IPS-20b (cell line): ENCODE measurements around the gene NGLY1.

ENCODE experiments used
- H3K27ac ChIP-seq: one replicate; pipeline ENCODE4 v1.5.1; 2013; ENCODE audit warnings: low read length
- H3K27me3 ChIP-seq: 2 replicates; pipeline ENCODE4 v1.6.1; 2013; ENCODE audit warnings: mild to moderate bottlenecking, low read length, inconsistent platforms; ENCODE audit not compliant: insufficient read depth
- H3K36me3 ChIP-seq: 2 replicates; pipeline ENCODE4 v1.6.1; 2013; ENCODE audit warnings: low read depth, mild to moderate bottlenecking, inconsistent platforms, low read length, moderate library complexity; ENCODE audit not compliant: insufficient read depth
- H3K4me1 ChIP-seq: 2 replicates; pipeline ENCODE4 v1.6.1; 2013; ENCODE audit warnings: mild to moderate bottlenecking, control low read depth, inconsistent platforms, low read length, moderate library complexity; ENCODE audit not compliant: insufficient read depth
- H3K4me3 ChIP-seq: 2 replicates; pipeline ENCODE4 v1.5.1; 2013; ENCODE audit warnings: mild to moderate bottlenecking, low read length, inconsistent platforms
- H3K9ac ChIP-seq: 2 replicates; pipeline ENCODE4 v1.6.1; 2013; ENCODE audit warnings: low read depth, mild to moderate bottlenecking, inconsistent platforms, low read length, moderate library complexity
- H3K9me3 ChIP-seq: 2 replicates; pipeline ENCODE4 v1.6.1; 2013; ENCODE audit warnings: mild to moderate bottlenecking, low read depth, low read length, inconsistent platforms; ENCODE audit not compliant: insufficient read depth

NGLY1 gene

GRCh38 chr3:25678581-25678980 lies 104.7 kb downstream of the NGLY1 start:
- no peaks in the 10 kb centered on the region for H3K27me3 ChIP-seq
- no peaks in the 10 kb centered on the region for H3K9me3 ChIP-seq
- no peak overlapping the region for H3K9ac ChIP-seq
- H3K4me3 ChIP-seq: no peak overlapping the region
- H3K36me3 ChIP-seq: no peaks in the 10 kb centered on the region
- H3K4me1 ChIP-seq: no peaks in the 10 kb centered on the region
- no peak overlapping the region for H3K27ac ChIP-seq

GRCh38 chr3:25677121-25677520 lies 106.1 kb downstream of the NGLY1 start:
- H3K27ac ChIP-seq: no peak overlapping the region
- no peaks in the 10 kb centered on the region for H3K9me3 ChIP-seq
- H3K4me1 ChIP-seq: no peaks in the 10 kb centered on the region
- no peak overlapping the region for H3K9ac ChIP-seq
- H3K4me3 ChIP-seq: no peak overlapping the region
- H3K36me3 ChIP-seq: no peaks in the 10 kb centered on the region
- no peaks in the 10 kb centered on the region for H3K27me3 ChIP-seq

GRCh38 chr3:25674670-25675069 lies 108.6 kb downstream of the NGLY1 start:
- Histone ChIP-seq H3K27me3 (no peaks in the 10 kb centered on the region), H3K27ac (no peak overlapping the region), H3K9ac (no peak overlapping the region), H3K9me3 (no peaks in the 10 kb centered on the region), H3K4me1 (no peaks in the 10 kb centered on the region), H3K4me3 (no peak overlapping the region), H3K36me3 (no peaks in the 10 kb centered on the region)

GRCh38 chr3:25673738-25674298 lies 109.4 kb downstream of the NGLY1 start:
- H3K4me3 ChIP-seq: no peak overlapping the region
- H3K9me3 ChIP-seq: no peaks in the 10 kb centered on the region
- no peaks in the 10 kb centered on the region for H3K36me3 ChIP-seq
- H3K4me1 ChIP-seq: no peaks in the 10 kb centered on the region
- no peaks in the 10 kb centered on the region for H3K27me3 ChIP-seq
- no peak overlapping the region for H3K9ac ChIP-seq
- H3K27ac ChIP-seq: no peak overlapping the region
